IgD-negative memory B cell (primary cell): Measurements from ENCODE around the gene ERGIC1. TPM values are rescaled to one million over a fixed set of nuclear protein-coding genes. Genes with fewer than 3 reads are reported as not detected.
"Not testable (repeated sequence)": the region's sequence is repeated elsewhere in the genome, so short reads cannot be mapped to it uniquely, and the experiment has no call there.

ENCODE experiments used
- H3K27ac Mint-ChIP-seq, 3 donors: one replicate each; pipeline ENCODE4 v1.8.0; 2020 to 2022; ENCODE audit warnings: mild to moderate bottlenecking in 3 of 3, mixed read lengths in 3 of 3, moderate library complexity in 1 of 3
- H3K27me3 Mint-ChIP-seq: one replicate; pipeline ENCODE4 v1.8.0; 2021; ENCODE audit warnings: mixed read lengths
- H3K36me3 Mint-ChIP-seq: one replicate; pipeline ENCODE4 v1.8.0; 2020; ENCODE audit warnings: mild to moderate bottlenecking, mixed read lengths
- H3K4me1 Mint-ChIP-seq, 3 donors: one replicate each; pipeline ENCODE4 v1.8.0; 2020 to 2022; ENCODE audit warnings: mixed read lengths in 3 of 3, mild to moderate bottlenecking in 1 of 3
- H3K4me3 Mint-ChIP-seq, 4 donors: one replicate each; pipeline ENCODE4 v1.8.0; 2020 to 2022; ENCODE audit warnings: mild to moderate bottlenecking in 4 of 4, mixed read lengths in 4 of 4, moderate library complexity in 3 of 4
- H3K9me3 Mint-ChIP-seq, 3 donors: one replicate each; pipeline ENCODE4 v1.8.0; 2020 to 2021; ENCODE audit warnings: mixed read lengths in 3 of 3, mild to moderate bottlenecking in 1 of 3
- polyA plus RNA-seq: library from polyadenylated mRNA; unstranded; fragments of 300-500 nt; fragmentation: Illumina TruSeq; gene quantifications from one replicate; pipeline ENCODE4 v1.2.3, GENCODE V29; 2021

The ERGIC1 gene
- polyA plus RNA-seq, 1 donor from 2014 or later = 55.8 TPM

DNA sequence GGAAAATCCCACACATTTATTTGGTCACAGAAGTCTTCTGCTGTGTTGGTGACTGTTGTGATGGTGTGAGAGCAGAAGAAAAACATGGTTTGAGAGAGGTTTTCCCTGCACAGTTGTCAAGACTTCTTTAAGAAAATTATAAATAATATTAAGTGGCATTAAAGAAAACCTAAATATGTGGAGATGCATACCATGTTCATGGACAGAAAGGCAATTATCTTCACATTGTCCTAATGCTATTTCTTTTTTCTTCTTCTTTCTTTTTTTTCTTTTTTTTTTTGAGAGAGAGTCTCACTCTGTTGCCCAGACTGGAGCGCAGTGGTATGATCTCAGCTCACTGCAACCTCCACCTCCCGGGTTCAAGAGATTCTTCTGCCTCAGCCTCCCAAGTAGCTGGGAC lies 24.3 kb upstream of the ERGIC1 start:
- Mint-ChIP-seq H3K4me1 (peaks cover 6 to 16% (median 9%) of the 10 kb centered on the region in 3 donors), H3K27ac (no peak overlapping the region), H3K9me3 (no peaks in the 10 kb centered on the region), H3K27me3 (peaks cover 1% of the 10 kb centered on the region), H3K36me3 (no peaks in the 10 kb centered on the region), H3K4me3 (no peak overlapping the region)

GRCh38 chr5:172810996-172811395 lies 23.1 kb upstream of the ERGIC1 start:
- not testable (repeated sequence) for H3K27ac Mint-ChIP-seq, H3K36me3 Mint-ChIP-seq, H3K27me3 Mint-ChIP-seq, H3K9me3 Mint-ChIP-seq
- H3K4me1 Mint-ChIP-seq = peaks cover 6 to 17% (median 14%) of the 10 kb centered on the region in 3 donors
- H3K4me3 Mint-ChIP-seq = peak overlapping the region in 1 of 4 donors; percentile 32

DNA sequence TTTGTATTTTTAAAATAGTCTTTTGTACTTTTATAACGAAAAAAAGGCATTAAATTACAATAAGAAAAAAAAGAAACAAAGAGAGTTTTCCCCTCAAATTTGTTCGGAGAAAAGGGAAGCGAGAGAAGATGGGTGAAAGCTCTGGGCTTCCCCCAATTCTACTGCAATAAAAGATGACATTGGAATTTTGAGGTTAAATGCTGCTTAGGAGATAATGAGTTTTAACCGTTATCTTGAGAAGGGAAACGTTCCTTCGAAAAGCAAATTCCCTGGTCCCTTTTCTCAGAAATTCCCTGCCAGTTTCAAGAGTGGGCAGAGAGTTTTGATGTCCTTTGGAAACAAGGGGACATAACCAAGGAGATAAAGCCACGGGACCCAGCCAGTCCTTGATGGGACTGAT lies 18.4 kb upstream of the ERGIC1 start:
- H3K4me3 Mint-ChIP-seq = no peak overlapping the region
- H3K9me3 Mint-ChIP-seq = no peaks in the 10 kb centered on the region
- H3K4me1 Mint-ChIP-seq = peaks cover 0 to 7% (median 7%) of the 10 kb centered on the region in 3 donors
- no peaks in the 10 kb centered on the region for H3K36me3 Mint-ChIP-seq
- peaks cover 1% of the 10 kb centered on the region for H3K27me3 Mint-ChIP-seq
- H3K27ac Mint-ChIP-seq = peak overlapping the region in 2 of 3 donors; percentile 57 to 74

GRCh38 chr5:172816925-172817562 lies 17.0 kb upstream of the ERGIC1 start:
- Mint-ChIP-seq H3K27ac (no peak overlapping the region), H3K4me3 (no peak overlapping the region), H3K9me3 (no peaks in the 10 kb centered on the region), H3K4me1 (peaks cover 0 to 7% (median 7%) of the 10 kb centered on the region in 3 donors), H3K36me3 (no peaks in the 10 kb centered on the region), H3K27me3 (peaks cover 3% of the 10 kb centered on the region)

DNA sequence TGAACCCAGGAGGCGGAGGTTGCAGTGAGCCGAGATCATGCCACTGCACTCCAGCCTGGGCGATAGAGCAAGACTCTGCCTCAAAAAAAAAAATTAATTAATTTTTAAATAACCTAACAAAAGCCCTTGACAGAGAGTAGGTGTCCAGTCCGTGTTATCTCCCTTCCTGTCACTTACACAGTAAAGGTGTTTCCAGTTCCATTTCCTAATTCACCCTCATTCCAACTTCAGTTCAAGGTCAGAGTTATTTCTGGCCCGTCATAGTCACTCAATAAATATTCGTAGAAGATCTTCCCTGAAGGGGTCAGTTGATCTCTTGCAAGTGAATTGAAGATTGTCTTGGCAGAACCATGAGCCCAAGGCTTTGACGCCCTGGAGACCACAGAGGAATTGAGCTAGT lies 16.4 kb upstream of the ERGIC1 start:
- Mint-ChIP-seq H3K36me3 (no peaks in the 10 kb centered on the region), H3K9me3 (no peaks in the 10 kb centered on the region), H3K27me3 (peaks cover 3% of the 10 kb centered on the region), H3K4me3 (no peak overlapping the region), H3K4me1 (peaks cover 0 to 7% (median 7%) of the 10 kb centered on the region in 3 donors), H3K27ac (no peak overlapping the region)

GRCh38 chr5:172818081-172818480 lies 16.0 kb upstream of the ERGIC1 start:
- Mint-ChIP-seq H3K27ac (no peak overlapping the region), H3K27me3 (peaks cover 3% of the 10 kb centered on the region), H3K9me3 (no peaks in the 10 kb centered on the region), H3K4me1 (peaks cover 0 to 7% (median 7%) of the 10 kb centered on the region in 3 donors), H3K36me3 (no peaks in the 10 kb centered on the region), H3K4me3 (no peak overlapping the region)

GRCh38 chr5:172819569-172819968 lies 14.5 kb upstream of the ERGIC1 start:
- H3K4me1 Mint-ChIP-seq = peaks cover 0 to 5% (median 4%) of the 10 kb centered on the region in 3 donors
- peaks cover 2% of the 10 kb centered on the region for H3K36me3 Mint-ChIP-seq
- no peak overlapping the region for H3K4me3 Mint-ChIP-seq
- no peak overlapping the region for H3K27ac Mint-ChIP-seq
- no peaks in the 10 kb centered on the region for H3K9me3 Mint-ChIP-seq
- peaks cover 2% of the 10 kb centered on the region for H3K27me3 Mint-ChIP-seq

- Mint-ChIP-seq H3K4me1 (peaks cover 0 to 4% (median 2%) of the 10 kb centered on the region in 3 donors), H3K27me3 (peaks cover 2% of the 10 kb centered on the region), H3K27ac (no peak overlapping the region), H3K9me3 (peaks cover 0 to 3% (median 1%) of the 10 kb centered on the region in 3 donors), H3K36me3 (peaks cover 2% of the 10 kb centered on the region), H3K4me3 (no peak overlapping the region)
Measured at GRCh38 chr5:172820046-172820767, 13.8 kb upstream of the ERGIC1 start.

DNA sequence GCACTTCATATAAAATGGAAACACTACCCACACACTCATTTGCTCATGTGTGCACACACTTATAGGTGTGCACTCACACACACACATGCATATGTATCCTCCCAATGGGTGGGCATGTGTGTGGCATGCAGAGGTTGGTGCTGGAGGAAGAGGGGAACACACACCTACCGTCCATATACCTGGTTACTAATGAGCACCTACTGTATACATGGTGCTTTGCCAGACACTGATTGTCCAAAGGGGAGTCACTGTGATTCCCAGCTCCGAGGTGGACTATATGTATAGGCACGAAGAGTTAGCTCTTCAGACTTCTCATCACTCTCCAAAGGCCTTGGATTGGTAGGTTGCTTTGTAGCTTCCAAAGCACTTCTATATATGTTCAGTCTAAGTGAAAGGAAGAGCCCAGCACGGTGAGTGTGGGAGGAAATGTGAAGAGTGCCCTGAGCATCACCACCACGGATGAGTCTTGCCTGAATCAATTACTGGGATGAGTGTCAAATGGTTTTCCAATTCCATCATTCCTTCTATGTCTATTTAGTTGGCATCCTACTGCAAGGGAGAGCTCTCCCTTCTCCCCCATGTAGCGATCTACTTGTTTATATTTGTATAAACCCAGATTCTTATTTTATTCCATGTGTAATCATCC lies 12.6 kb upstream of the ERGIC1 start:
- Mint-ChIP-seq H3K27me3 (peaks cover 2% of the 10 kb centered on the region), H3K9me3 (peaks cover 0 to 14% (median 10%) of the 10 kb centered on the region in 3 donors), H3K27ac (no peak overlapping the region), H3K4me3 (no peak overlapping the region), H3K36me3 (peaks cover 4% of the 10 kb centered on the region), H3K4me1 (no peaks in the 10 kb centered on the region)

DNA sequence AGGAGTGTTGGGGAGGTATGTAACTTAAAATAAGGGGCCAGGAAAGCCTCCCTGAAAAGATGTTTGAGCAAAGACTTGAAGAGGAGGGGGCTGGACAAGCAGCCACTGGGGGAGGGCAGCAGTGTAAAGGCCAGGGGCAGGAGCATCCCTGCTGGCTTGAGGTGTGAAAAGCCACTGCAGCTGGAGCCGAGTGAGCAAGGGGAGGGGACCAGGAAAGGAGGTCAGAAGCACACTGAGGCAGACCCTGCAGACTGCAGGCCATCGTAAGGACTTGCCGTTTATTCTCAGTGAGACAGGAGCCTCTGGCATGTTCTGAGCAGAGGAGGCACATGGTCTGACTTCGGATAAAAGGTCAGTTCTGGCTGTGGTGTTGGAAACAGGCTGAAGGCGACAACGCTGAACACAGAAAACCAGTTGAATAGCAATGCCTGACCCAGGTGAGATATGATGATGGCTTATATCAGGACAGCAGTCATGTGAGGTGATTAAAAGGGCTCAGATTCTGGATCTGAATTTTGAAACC lies 10.2 kb upstream of the ERGIC1 start:
- Mint-ChIP-seq H3K4me3 (no peak overlapping the region), H3K27ac (peak overlapping the region in 1 of 3 donors; percentile 39), H3K4me1 (no peaks in the 10 kb centered on the region), H3K36me3 (peaks cover 4% of the 10 kb centered on the region), H3K27me3 (peaks cover 2% of the 10 kb centered on the region), H3K9me3 (peaks cover 0 to 14% (median 12%) of the 10 kb centered on the region in 3 donors)

DNA sequence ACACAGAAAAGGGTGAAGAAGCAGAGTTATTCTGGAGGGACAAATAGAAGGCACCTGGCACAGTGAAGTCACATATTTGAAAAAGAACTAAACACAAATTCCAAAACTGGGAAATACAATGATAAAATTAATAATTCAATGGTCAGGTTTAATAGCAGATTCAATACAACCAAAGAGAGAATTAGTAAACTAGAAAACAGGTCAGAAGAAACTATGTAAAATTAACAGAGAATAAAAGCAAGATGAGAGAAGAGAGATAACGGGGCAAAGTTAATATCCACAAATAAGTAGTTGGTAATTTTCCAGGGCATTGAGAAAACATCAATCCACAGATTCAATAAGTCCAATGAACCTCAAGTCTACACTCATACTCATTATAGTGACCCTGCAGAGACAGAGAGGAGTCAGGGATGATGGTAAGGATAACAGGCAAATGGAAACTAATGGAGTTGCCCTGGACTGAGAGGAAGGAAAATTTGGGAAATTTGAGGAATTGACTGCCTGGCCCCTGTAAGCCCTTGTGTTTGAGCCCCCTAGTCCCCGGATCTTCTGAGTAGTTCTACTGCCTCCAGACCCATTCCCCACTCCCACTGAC lies 8.3 kb upstream of the ERGIC1 start:
- Mint-ChIP-seq H3K27me3 (peaks cover 2% of the 10 kb centered on the region), H3K36me3 (peaks cover 4% of the 10 kb centered on the region), H3K27ac (peak overlapping the region in 2 of 3 donors; percentile 28 to 72), H3K4me1 (no peaks in the 10 kb centered on the region), H3K9me3 (peaks cover 0 to 14% (median 12%) of the 10 kb centered on the region in 3 donors), H3K4me3 (no peak overlapping the region)

DNA sequence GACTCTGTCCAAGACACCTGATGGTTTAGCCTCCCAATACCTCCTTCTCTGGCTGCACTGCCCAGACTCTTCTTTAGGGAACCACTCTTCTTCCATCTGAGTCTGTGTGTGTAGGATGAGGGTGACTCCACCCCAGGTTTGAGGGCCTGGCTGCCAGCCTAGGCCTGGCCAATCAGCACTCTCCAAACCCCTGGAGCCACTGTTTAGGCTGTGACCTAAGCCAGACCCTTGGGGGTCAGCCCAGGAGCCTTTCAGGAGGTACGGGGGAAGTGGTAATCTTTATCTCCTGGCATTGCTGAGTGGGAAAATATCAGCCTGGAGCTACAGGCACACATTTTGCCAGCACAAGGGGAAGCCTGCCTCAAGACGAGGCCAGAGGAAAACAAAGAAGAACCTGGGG lies 6.2 kb upstream of the ERGIC1 start:
- H3K27me3 Mint-ChIP-seq = no peaks in the 10 kb centered on the region
- peak overlapping the region in 1 of 3 donors; percentile 67 for H3K27ac Mint-ChIP-seq
- H3K9me3 Mint-ChIP-seq = peaks cover 0 to 14% (median 12%) of the 10 kb centered on the region in 3 donors
- H3K36me3 Mint-ChIP-seq = peaks cover 4% of the 10 kb centered on the region
- no peaks in the 10 kb centered on the region for H3K4me1 Mint-ChIP-seq
- no peak overlapping the region for H3K4me3 Mint-ChIP-seq

DNA sequence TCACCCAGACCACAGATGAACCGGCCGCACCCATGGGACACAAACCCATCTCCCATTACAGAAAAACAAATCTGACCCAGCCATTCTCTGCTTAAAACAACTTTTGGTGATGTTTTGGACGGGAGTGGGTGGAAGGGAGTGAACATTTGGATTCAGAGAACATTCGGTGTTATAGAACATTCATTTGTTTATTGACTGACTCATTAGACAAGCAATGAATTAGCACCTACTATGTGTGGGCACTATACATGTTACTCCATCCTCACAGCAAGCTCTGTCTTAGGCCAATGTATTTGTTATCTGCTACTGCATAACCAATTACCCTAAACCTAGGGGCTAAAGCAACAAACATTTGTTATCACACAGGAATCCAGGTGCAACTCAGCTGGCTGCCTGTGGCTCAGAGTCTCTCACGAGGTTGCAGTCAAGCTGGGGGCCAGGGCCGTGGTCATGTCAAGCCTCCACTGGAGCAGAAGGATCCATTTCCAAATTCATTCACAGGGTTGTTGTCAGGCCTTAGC lies 5.1 kb upstream of the ERGIC1 start:
- Mint-ChIP-seq H3K27me3 (no peaks in the 10 kb centered on the region), H3K27ac (peak overlapping the region in 2 of 3 donors; percentile 23 to 28), H3K9me3 (peaks cover 0 to 14% (median 12%) of the 10 kb centered on the region in 3 donors), H3K36me3 (peaks cover 2% of the 10 kb centered on the region), H3K4me3 (peak overlapping the region in 1 of 4 donors; percentile 81), H3K4me1 (peaks cover 4 to 7% (median 6%) of the 10 kb centered on the region in 3 donors)

- Mint-ChIP-seq H3K27me3 (no peaks in the 10 kb centered on the region), H3K4me1 (peaks cover 4 to 9% (median 9%) of the 10 kb centered on the region in 3 donors), H3K9me3 (peaks cover 0 to 12% (median 8%) of the 10 kb centered on the region in 3 donors), H3K27ac (peak overlapping the region in 1 of 3 donors; percentile 39), H3K36me3 (peaks cover under 1% of the 10 kb centered on the region), H3K4me3 (peak overlapping the region in 1 of 4 donors; percentile 81)
Measured at GRCh38 chr5:172830275-172830799, 3.7 kb upstream of the ERGIC1 start.
